ENCODE measurements around the gene SPAG4.
A peak's percentile ranks its signal among the peaks of the same experiment; 100 is the strongest.

The SPAG4 gene

GRCh38 chr20:35615667-35616464 is at the start of gene SPAG4:
Gene SPAG4 (plus strand): TSS chr20:35615829. CDS start chr20:35616004, 175 bp downstream.
- DNase-seq, result peak; percentile 100

GRCh38 chr20:35568645-35569044 is 47.0 kb upstream of the SPAG4 start:
- peak; percentile 75 for DNase-seq

GRCh38 chr20:35571555-35571954 is 44.1 kb upstream of the SPAG4 start:
- DNase-seq, result peak; percentile 23

GRCh38 chr20:35572838-35573237 is 42.8 kb upstream of the SPAG4 start:
- peak; percentile 43 for DNase-seq

GRCh38 chr20:35575958-35576357 is 39.7 kb upstream of the SPAG4 start:
- DNase-seq, result peak; percentile 75

- no peak for DNase-seq
These were observed 38.8 kb upstream of the SPAG4 start for GRCh38 chr20:35576816-35577215.

GRCh38 chr20:35578469-35578868 is 37.2 kb upstream of the SPAG4 start:
- DNase-seq, result peak; percentile 35

GRCh38 chr20:35579196-35579595 is 36.4 kb upstream of the SPAG4 start:
- DNase-seq, result no peak

GRCh38 chr20:35582131-35582530 is 33.5 kb upstream of the SPAG4 start:
- DNase-seq, result no peak

- no peak for DNase-seq
These were observed 32.8 kb upstream of the SPAG4 start for GRCh38 chr20:35582741-35583404.

GRCh38 chr20:35583636-35584560 is 31.7 kb upstream of the SPAG4 start:
- no peak for DNase-seq

- no peak for DNase-seq
These were observed 28.7 kb upstream of the SPAG4 start for GRCh38 chr20:35586751-35587425.

GRCh38 chr20:35587436-35587835 is 28.2 kb upstream of the SPAG4 start:
- no peak for DNase-seq

GRCh38 chr20:35588397-35588796 is 27.2 kb upstream of the SPAG4 start:
- DNase-seq, result no peak

- DNase-seq, result no peak
These were observed 23.2 kb upstream of the SPAG4 start for GRCh38 chr20:35592339-35592974.

- no peak for DNase-seq
These were observed 20.2 kb upstream of the SPAG4 start for GRCh38 chr20:35595456-35595855.

- no peak for DNase-seq
These were observed 19.7 kb upstream of the SPAG4 start for GRCh38 chr20:35595901-35596300.

GRCh38 chr20:35597186-35597585 is 18.4 kb upstream of the SPAG4 start:
- DNase-seq, result no peak

GRCh38 chr20:35598476-35598875 is 17.2 kb upstream of the SPAG4 start:
- DNase-seq, result no peak

- DNase-seq, result peak; percentile 61
These were observed 16.5 kb upstream of the SPAG4 start for GRCh38 chr20:35598899-35599775.

- DNase-seq, result no peak
These were observed 15.9 kb upstream of the SPAG4 start for GRCh38 chr20:35599776-35600120.

Measured in DMS53 (cell line).